Neutrophil (primary cell): ENCODE results near the gene PRPF19.

ENCODE experiments used
- H3K27ac ChIP-seq: fragments of 200-600 bp; sonication (generic); 2 replicates; pipeline ENCODE4 v1.5.1; 2016; ENCODE audit warnings: mild to moderate bottlenecking, moderate library complexity
- H3K27me3 ChIP-seq: fragments of 200-600 bp; sonication (generic); 2 replicates; pipeline ENCODE4 v1.6.0; 2016; ENCODE audit warnings: mild to moderate bottlenecking
- H3K36me3 ChIP-seq: fragments of 200-600 bp; sonication (generic); 2 replicates; pipeline ENCODE4 v1.5.1; 2017
- H3K4me1 ChIP-seq, 2 experiments: fragments of 200-600 bp in 1 of 2; sonication (generic) in 1 of 2; 1 replicate in 1 of 2; 2 replicates in 1 of 2; pipeline versions ENCODE4 v1.5.1 to v1.6.1; 2013 to 2016; ENCODE audit warnings: low read depth in 1 of 2, low read length in 1 of 2, mild to moderate bottlenecking in 1 of 2, moderate library complexity in 1 of 2; ENCODE audit not compliant: control insufficient read depth in 1 of 2, insufficient read depth in 1 of 2
- H3K4me3 ChIP-seq, 2 experiments: fragments of 200-600 bp in 1 of 2; sonication (generic) in 1 of 2; 1 replicate in 1 of 2; 2 replicates in 1 of 2; pipeline ENCODE4 v1.5.1; 2013 to 2016; ENCODE audit warnings: low read depth in 1 of 2, low read length in 1 of 2, mild to moderate bottlenecking in 1 of 2, moderate library complexity in 1 of 2
- H3K9me3 ChIP-seq: fragments of 200-600 bp; sonication (generic); 2 replicates; pipeline ENCODE4 v1.5.1; 2016
- TF ChIP-seq, protein P1 (sequence below): fragments of 200-600 bp; sonication (generic); IDR thresholded peaks from 2 replicates; pipeline ENCODE4 v1.5.1; 2016; ENCODE audit warnings: antibody characterized with exemption

PRPF19 gene

DNA sequence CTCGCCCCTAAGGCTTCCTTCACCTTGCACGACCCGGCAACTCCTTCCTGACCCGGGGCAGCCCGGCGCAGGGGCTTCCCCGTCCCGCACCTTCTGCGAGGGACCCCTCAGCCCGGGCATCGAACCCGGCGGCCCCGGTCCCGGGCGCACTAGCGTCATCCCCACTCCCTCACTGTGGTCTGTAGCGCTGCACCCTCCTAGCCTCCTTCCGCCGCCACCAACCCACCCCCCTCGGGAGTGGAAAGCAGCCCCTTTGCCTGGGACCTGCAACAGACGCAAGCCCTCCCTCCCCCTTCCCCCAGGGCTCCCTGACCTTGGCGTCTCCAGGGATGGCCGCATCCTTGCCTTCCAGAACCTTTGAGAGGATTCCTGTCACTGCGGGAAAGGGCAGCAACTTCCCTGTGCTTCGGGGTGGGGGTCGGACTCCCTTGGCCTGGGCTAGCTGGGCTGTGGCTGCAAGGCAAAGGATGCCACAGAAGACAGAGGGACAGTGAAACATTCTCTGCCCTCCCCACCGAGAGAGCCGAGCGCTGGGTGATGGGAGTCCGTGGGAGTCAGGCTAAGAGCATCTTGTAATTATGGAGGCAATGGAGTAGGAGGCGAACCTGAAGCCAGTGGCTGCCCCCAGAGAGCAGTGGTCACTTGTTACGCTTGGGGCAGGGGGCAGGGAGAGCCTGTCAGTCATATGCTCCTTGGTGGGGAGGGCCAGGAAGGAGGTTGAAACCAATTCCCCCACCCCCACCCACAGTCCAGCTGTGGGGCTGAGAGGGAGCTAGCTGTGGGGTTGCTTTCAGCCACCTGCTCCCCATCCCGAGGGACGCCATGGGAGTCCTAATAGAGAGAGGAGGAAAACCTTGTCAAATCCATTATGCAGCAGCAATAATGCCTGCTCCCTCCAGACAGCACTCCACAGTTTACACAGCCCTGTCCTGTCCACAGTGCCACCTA is 18.8 kb upstream of the PRPF19 start:
- Histone ChIP-seq H3K4me3 (no peak overlapping the region), H3K36me3 (peaks cover 24% of the 10 kb centered on the region), H3K27ac (no peak overlapping the region), H3K4me1 (peaks cover 0 to 6% of the 10 kb centered on the region in 2 experiments), H3K27me3 (peaks cover 77% of the 10 kb centered on the region), H3K9me3 (no peaks in the 10 kb centered on the region)
- TF ChIP-seq, protein P1, sequence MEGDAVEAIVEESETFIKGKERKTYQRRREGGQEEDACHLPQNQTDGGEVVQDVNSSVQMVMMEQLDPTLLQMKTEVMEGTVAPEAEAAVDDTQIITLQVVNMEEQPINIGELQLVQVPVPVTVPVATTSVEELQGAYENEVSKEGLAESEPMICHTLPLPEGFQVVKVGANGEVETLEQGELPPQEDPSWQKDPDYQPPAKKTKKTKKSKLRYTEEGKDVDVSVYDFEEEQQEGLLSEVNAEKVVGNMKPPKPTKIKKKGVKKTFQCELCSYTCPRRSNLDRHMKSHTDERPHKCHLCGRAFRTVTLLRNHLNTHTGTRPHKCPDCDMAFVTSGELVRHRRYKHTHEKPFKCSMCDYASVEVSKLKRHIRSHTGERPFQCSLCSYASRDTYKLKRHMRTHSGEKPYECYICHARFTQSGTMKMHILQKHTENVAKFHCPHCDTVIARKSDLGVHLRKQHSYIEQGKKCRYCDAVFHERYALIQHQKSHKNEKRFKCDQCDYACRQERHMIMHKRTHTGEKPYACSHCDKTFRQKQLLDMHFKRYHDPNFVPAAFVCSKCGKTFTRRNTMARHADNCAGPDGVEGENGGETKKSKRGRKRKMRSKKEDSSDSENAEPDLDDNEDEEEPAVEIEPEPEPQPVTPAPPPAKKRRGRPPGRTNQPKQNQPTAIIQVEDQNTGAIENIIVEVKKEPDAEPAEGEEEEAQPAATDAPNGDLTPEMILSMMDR, result no peak

DNA sequence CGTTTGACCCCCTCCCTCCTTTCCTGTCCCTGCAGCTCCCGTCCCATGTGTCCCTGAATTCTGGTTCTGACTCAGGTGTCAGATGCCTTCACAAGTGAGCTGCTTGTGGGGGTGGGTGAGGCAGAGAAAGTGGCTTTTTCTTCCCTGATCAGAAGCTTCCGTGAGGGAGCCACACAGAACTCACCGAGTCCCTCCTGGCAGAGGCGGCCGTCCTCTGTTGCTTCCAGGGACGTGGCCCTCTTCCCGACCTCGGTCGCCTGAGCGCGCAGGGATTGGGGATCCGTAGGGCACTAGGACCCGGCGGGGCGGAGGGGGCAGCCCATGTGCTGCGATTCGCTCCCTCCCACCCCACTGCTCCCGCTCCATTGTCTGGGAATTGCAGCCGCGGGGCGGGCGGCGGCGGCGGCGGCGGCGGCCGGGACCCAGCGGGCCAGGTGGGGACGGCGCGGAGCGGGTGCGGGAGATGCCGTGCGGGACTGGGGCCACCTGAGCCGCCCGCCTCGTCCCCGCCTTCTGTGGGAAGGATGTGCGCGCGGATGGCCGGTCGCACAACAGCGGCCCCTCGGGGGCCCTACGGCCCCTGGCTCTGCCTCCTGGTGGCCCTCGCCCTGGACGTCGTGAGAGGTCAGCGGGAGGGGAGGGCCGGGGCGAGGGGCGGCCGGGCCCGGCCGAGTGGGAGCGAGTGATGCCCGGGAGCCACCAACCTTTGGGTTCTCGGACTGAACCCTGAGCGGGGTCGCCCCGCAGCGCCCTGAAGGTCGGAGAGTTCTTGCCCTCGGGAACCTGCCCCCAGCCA is 17.9 kb upstream of the PRPF19 start, which contains the start of gene TMEM132A:
TSS of gene TMEM132A (plus strand) at position 351 of the 796 bp plus-strand sequence. CDS start at position 525, 174 bp downstream.
- Histone ChIP-seq H3K27me3 (peaks cover 69% of the 10 kb centered on the region), H3K9me3 (no peaks in the 10 kb centered on the region), H3K27ac (no peak within 1 kb of the TSS), H3K4me3 (no peak within 1 kb of the TSS), H3K36me3 (peaks cover 27% of the 10 kb centered on the region), H3K4me1 (peaks cover 0 to 6% of the 10 kb centered on the region in 2 experiments)
- TF ChIP-seq, protein P1, result no peak

DNA sequence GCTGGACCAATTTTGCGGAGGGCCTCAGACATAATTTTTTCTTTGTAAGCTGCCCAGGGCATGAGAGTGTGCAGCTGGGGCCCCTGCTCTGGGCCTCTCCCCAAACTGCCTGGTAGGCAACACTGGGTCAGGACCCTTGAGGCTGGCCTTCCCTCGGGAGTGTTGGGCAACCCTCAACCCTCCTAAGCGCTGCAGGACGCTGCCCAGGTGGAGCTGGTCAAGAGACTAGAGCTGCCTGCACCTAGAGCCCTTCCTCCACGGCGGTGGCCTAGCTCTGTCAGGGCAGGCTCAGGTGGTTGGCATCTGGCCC is 17.4 kb upstream of the PRPF19 start:
- Histone ChIP-seq H3K27me3 (peaks cover 63% of the 10 kb centered on the region), H3K4me1 (peaks cover 0 to 6% of the 10 kb centered on the region in 2 experiments), H3K4me3 (no peak overlapping the region), H3K27ac (no peak overlapping the region), H3K36me3 (peaks cover 27% of the 10 kb centered on the region), H3K9me3 (no peaks in the 10 kb centered on the region)
- TF ChIP-seq, protein P1, result no peak

DNA sequence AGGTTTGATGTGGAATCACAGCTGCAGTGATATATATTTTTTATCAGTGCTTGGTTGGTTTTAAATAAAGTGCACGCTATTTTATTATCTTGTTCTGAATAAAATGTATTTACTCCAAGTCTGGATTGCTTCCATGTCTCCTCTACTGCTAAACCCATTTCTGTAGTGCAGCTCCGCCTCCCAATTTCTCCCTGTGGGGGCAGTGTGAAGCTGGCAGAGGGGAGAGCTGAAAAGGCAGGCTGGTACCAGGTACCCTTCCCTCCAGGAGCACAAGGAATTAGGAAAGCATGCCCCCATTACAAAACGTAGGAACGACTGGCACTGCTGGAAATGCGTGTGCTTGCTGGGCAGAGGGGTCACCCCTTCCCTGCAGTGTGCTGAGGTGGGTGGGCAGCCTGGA is 16.9 kb upstream of the PRPF19 start:
- Histone ChIP-seq H3K4me3 (no peak overlapping the region), H3K4me1 (peaks cover 0 to 6% of the 10 kb centered on the region in 2 experiments), H3K9me3 (no peaks in the 10 kb centered on the region), H3K36me3 (peaks cover 27% of the 10 kb centered on the region), H3K27me3 (peaks cover 59% of the 10 kb centered on the region), H3K27ac (no peak overlapping the region)
- TF ChIP-seq, protein P1, result no peak

DNA sequence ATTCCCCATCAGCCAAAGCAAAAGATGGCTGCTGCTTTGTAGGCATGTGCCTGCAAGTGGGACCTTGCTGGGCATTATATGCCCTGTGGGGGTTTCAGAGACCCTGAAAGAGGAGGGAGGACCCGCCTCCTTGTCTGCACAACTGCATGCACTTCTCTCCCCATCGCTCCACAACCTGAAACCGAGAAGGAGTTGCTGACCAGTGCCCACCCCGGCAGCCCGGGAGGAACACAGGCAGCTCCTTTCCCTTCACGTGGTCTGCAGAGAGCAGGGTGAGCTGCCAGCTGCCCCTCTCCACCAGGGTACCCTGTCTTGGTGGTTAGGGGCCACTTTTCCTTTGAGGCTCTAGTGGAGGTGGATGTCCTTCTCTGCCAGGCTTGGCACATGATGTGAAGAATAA is 16.5 kb upstream of the PRPF19 start:
- TF ChIP-seq, protein P1, result no peak
- peaks cover 55% of the 10 kb centered on the region for H3K27me3 ChIP-seq
- H3K9me3 ChIP-seq, result no peaks in the 10 kb centered on the region
- H3K36me3 ChIP-seq, result peaks cover 27% of the 10 kb centered on the region
- peaks cover 0 to 6% of the 10 kb centered on the region in 2 experiments for H3K4me1 ChIP-seq
- no peak overlapping the region for H3K4me3 ChIP-seq
- no peak overlapping the region for H3K27ac ChIP-seq
